ENCODE data around the gene SMCO3. TPM values are rescaled to one million over a fixed set of nuclear protein-coding genes. Genes with fewer than 3 reads are reported as not detected.

Gene SMCO3
- total and polyA plus RNA-seq, 10 of the 15 experiments (the other 5 are each of a cell fraction or from before 2014, with no cell fraction given), result 0.05 to 0.35 (median 0.10) TPM; not detected in 6

DNA sequence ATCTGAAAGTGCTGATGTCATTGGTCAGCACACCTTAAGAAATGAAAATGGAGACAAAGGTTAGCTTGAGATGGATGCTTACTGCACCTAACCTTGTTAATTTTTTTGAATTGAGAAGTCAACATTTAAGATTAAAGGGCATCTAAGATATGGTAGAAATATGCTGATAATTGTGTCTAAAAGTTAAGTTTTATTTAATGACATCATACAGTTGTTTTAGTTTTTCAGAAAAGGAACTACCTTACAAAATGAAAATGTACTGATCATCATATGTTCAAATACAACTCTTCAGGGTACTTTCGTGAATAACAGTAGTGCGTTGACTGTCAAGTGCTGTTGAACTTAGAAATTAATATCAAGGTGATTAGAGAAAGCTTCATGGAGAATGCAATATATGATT is 2.5 kb downstream of the SMCO3 start:
- Histone ChIP-seq H4K20me1 (ENCODE audit: control insufficient read depth, insufficient read depth) (no peaks in the 10 kb centered on the region), H2AFZ (ENCODE audit: control insufficient read depth, low read depth, low read length) (no peak overlapping the region), H3K79me2 (ENCODE audit: control insufficient read depth, insufficient read depth, low read length) (no peaks in the 10 kb centered on the region), H3K4me1 (ENCODE audit: control insufficient read depth, insufficient read depth, low read length) (no peaks in the 10 kb centered on the region), H3K4me2 (ENCODE audit: control insufficient read depth, insufficient read depth) (no peak overlapping the region), H3K9ac (ENCODE audit: control insufficient read depth, insufficient read depth, low read length) (no peak overlapping the region), H3K9me3 (replicated peaks; ENCODE audit: control insufficient read depth, insufficient read depth, low read length) (no peaks in the 10 kb centered on the region), H3K4me3 (no peak overlapping the region), H3K27ac (ENCODE audit: control insufficient read depth, insufficient read depth) (no peak overlapping the region), H3K27me3 (replicated peaks in 1 of 2; ENCODE audit: control insufficient read depth in 2 of 2, insufficient read depth in 2 of 2, low read length in 1 of 2) (no peaks in the 10 kb centered on the region), H3K36me3 (ENCODE audit: control insufficient read depth in 2 of 2, insufficient read depth in 2 of 2, low read length in 1 of 2) (no peaks in the 10 kb centered on the region)
- BruUV-seq (replicated peaks), result no TSS peak
- ChIA-PET SMC1A (ENCODE audit: uncharacterized antibody, unreplicated experiment) (interaction anchor here (0.9 to 3.2 kb wide), 4 partner anchors 10 to 184 kb away, joined by 3 to 10 read pairs (median 6); no protein-coding TSS in a partner anchor), POLR2A (interaction anchor here (0.7 kb wide), 1 partner anchor 10 kb away, joined by 3 read pairs; no protein-coding TSS in a partner anchor), RAD21 (ENCODE audit: unreplicated experiment) (interaction anchor here (1.1 to 2.1 kb wide), 4 partner anchors 8 to 184 kb away, joined by 4 to 6 read pairs (median 5); partner anchors contain the start of genes C12orf60 and WBP11), CTCF (interaction anchor here (0.6 to 1.7 kb wide), 9 partner anchors 9 to 429 kb away, joined by 3 to 8 read pairs (median 3); no protein-coding TSS in a partner anchor)
- TF ChIP-seq NR2F1 (conservative IDR thresholded peaks at IDR 0.05) (no peak), ATF7 (IDR thresholded peaks at IDR 0.05; ENCODE audit: low read depth) (peak; percentile 40; the same call in 1 of the 2 replicates)
- no peak for FAIRE-seq
- 96% methylated on average over 2 of the region's 2 CpGs for WGBS (ENCODE audit: insufficient coverage, insufficient replicate concordance, low lambda C conversion rate, missing lambda C conversion rate)
- ATAC-seq, result no peak
- DNase-seq (ENCODE audit: low read depth, low spot score), result no peak
- in situ Hi-C loops (cut with MboI) (no loop called here), intact Hi-C loops (cut with micrococcal nuclease; ENCODE audit: unreplicated experiment) (no loop called here)

DNA sequence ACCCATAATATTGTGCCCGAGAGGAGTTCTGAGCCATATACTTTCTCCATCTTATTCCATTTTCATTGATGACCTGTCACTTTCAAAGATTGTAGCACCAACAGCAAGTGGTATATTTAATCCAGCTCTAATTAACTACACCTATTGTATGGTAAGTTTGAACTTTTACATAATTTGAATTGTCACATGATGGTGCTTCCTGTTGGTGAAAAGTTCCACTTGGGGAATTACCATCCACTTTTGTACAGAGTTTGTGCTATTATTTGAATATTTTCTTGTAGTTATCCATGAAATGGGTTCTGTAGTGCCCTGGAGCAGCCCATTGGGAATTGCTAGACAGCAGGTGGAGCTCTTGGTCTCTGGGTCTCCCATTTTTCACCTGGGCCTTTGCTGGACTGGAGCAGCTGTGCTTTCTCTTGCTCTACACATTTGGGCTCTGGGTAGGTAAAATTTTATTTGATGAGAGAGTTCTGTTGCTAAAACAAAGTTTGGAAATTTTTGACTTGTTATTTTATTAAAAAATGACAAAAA is 3.0 kb downstream of the SMCO3 start:
- WGBS (ENCODE audit: insufficient coverage, insufficient replicate concordance, low lambda C conversion rate, missing lambda C conversion rate), result 96% methylated on average over 1 of the region's 1 CpG
- intact Hi-C loops (cut with micrococcal nuclease; ENCODE audit: unreplicated experiment) (no loop called here), in situ Hi-C loops (cut with MboI) (no loop called here)
- TF ChIP-seq, protein P1, sequence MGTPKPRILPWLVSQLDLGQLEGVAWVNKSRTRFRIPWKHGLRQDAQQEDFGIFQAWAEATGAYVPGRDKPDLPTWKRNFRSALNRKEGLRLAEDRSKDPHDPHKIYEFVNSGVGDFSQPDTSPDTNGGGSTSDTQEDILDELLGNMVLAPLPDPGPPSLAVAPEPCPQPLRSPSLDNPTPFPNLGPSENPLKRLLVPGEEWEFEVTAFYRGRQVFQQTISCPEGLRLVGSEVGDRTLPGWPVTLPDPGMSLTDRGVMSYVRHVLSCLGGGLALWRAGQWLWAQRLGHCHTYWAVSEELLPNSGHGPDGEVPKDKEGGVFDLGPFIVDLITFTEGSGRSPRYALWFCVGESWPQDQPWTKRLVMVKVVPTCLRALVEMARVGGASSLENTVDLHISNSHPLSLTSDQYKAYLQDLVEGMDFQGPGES (IDR thresholded peaks at IDR 0.05), result no peak
- TF ChIP-seq RAD51 (IDR thresholded peaks at IDR 0.05), result peak; percentile 24; the same call in 1 of the 2 replicates
- 0 out of 2 replicates have a peak, but pooled peaks have one; percentile 23 for TF ChIP-seq RAD21 (IDR thresholded peaks at IDR 0.05; ENCODE audit: insufficient read depth, low read depth, low read length)
- TF ChIP-seq, protein P2, sequence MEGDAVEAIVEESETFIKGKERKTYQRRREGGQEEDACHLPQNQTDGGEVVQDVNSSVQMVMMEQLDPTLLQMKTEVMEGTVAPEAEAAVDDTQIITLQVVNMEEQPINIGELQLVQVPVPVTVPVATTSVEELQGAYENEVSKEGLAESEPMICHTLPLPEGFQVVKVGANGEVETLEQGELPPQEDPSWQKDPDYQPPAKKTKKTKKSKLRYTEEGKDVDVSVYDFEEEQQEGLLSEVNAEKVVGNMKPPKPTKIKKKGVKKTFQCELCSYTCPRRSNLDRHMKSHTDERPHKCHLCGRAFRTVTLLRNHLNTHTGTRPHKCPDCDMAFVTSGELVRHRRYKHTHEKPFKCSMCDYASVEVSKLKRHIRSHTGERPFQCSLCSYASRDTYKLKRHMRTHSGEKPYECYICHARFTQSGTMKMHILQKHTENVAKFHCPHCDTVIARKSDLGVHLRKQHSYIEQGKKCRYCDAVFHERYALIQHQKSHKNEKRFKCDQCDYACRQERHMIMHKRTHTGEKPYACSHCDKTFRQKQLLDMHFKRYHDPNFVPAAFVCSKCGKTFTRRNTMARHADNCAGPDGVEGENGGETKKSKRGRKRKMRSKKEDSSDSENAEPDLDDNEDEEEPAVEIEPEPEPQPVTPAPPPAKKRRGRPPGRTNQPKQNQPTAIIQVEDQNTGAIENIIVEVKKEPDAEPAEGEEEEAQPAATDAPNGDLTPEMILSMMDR (IDR thresholded peaks at IDR 0.05 in 2 of 3, conservative IDR thresholded peaks at IDR 0.05 in 1 of 3; ENCODE audit: control insufficient read depth in 2 of 3, extremely low read depth in 1 of 3, insufficient read depth in 1 of 3, low read depth in 3 of 3, low read length in 3 of 3), result peak in 1 of 3 experiments; percentile 27; a peak in 3 of 6 replicates
- TF ChIP-seq NBN (IDR thresholded peaks at IDR 0.05), result no peak
- TF ChIP-seq SMC3 (IDR thresholded peaks at IDR 0.05; ENCODE audit: borderline replicate concordance, low read length), result peak; percentile 21; the same call in 1 of the 2 replicates
- FAIRE-seq (no peak), DNase-seq (ENCODE audit: low read depth, low spot score) (no peak), ATAC-seq (peak; percentile 51)
- no peaks in the 10 kb centered on the region for H3K79me2 ChIP-seq (ENCODE audit: control insufficient read depth, insufficient read depth, low read length)
- no peak overlapping the region for H3K4me2 ChIP-seq (ENCODE audit: control insufficient read depth, insufficient read depth)
- no peaks in the 10 kb centered on the region for H3K27me3 ChIP-seq (replicated peaks in 1 of 2; ENCODE audit: control insufficient read depth in 2 of 2, insufficient read depth in 2 of 2, low read length in 1 of 2)
- SMC1A ChIA-PET (ENCODE audit: uncharacterized antibody, unreplicated experiment), result interaction anchor here (0.9 to 3.2 kb wide), 6 partner anchors 9 to 573 kb away, joined by 3 to 10 read pairs (median 4); no protein-coding TSS in a partner anchor
- no TSS peak for BruUV-seq (replicated peaks)
- no peaks in the 10 kb centered on the region for H3K36me3 ChIP-seq (ENCODE audit: control insufficient read depth in 2 of 2, insufficient read depth in 2 of 2, low read length in 1 of 2)
- RAD21 ChIA-PET (ENCODE audit: unreplicated experiment), result interaction anchor here (1.1 to 2.1 kb wide), 5 partner anchors 8 to 184 kb away, joined by 3 to 6 read pairs (median 5); partner anchors contain the start of genes C12orf60 and WBP11
- CTCF ChIA-PET, result interaction anchor here (0.5 to 1.7 kb wide), 10 partner anchors 9 to 430 kb away, joined by 3 to 8 read pairs (median 3); no protein-coding TSS in a partner anchor
- H3K4me1 ChIP-seq (ENCODE audit: control insufficient read depth, insufficient read depth, low read length), result no peaks in the 10 kb centered on the region
- no peak overlapping the region for H2AFZ ChIP-seq (ENCODE audit: control insufficient read depth, low read depth, low read length)
- no peaks in the 10 kb centered on the region for H3K9me3 ChIP-seq (replicated peaks; ENCODE audit: control insufficient read depth, insufficient read depth, low read length)
- H3K9ac ChIP-seq (ENCODE audit: control insufficient read depth, insufficient read depth, low read length), result no peak overlapping the region
- H3K27ac ChIP-seq (ENCODE audit: control insufficient read depth, insufficient read depth), result no peak overlapping the region
- H4K20me1 ChIP-seq (ENCODE audit: control insufficient read depth, insufficient read depth), result no peaks in the 10 kb centered on the region
- POLR2A ChIA-PET, result no interaction called here
- no peak overlapping the region for H3K4me3 ChIP-seq
